IMR-90 (cell line): ENCODE results near the gene FMO2. TPM values are rescaled to one million over a fixed set of nuclear protein-coding genes. Genes with fewer than 3 reads are reported as not detected.
"Not testable (repeated sequence)": the region's sequence is repeated elsewhere in the genome, so short reads cannot be mapped to it uniquely, and the experiment has no call there.

Experiments
- ATAC-seq: fragments of 200-7000 bp; cut with Tn5 transposase; 2 replicates; pipeline ENCODE4 v1.9.1; 2020; ENCODE audit warnings: low read depth, mild to moderate bottlenecking, moderate library complexity
- BruUV-seq: library from RNA; stranded (reverse); fragments of 400-500 nt; replicated peaks from 2 replicates; lab custom pipeline; 2021; lab: Mats Ljungman, UMichigan
- CTCF ChIA-PET: fragments of 300-600 bp; formaldehyde crosslinking; extraction: SDS; loops from one replicate; lab custom pipeline; 2021; ENCODE audit warnings: antibody characterized with exemption; lab: Yijun Ruan, JAX
- POLR2A ChIA-PET: fragments of 300-600 bp; sonication (Branson Sonifier 250); formaldehyde crosslinking; loops from one replicate; lab custom pipeline; 2022; ENCODE audit warnings: antibody characterized with exemption; ENCODE audit not compliant: unreplicated experiment; lab: Charles Lee
- DNase-seq: peaks from one replicate; pipeline ENCODE4 v3.0.0; 2013
- H2AFZ ChIP-seq: replicated peaks from 2 replicates; pipeline ENCODE3; 2013; ENCODE audit warnings: low read length, mild to moderate bottlenecking; ENCODE audit not compliant: poor library complexity
- H2AK5ac ChIP-seq: 2 replicates; pipeline ENCODE4 v1.6.1; 2013; ENCODE audit warnings: low read depth, low read length, inconsistent platforms
- H2AK9ac ChIP-seq: replicated peaks from 2 replicates; pipeline ENCODE3; 2013; ENCODE audit warnings: mild to moderate bottlenecking, low read depth, low read length, moderate library complexity; ENCODE audit not compliant: poor library complexity
- H2BK120ac ChIP-seq: 2 replicates; pipeline ENCODE4 v1.6.1; 2013; ENCODE audit warnings: low read depth, low read length, inconsistent platforms
- H2BK15ac ChIP-seq: 3 replicates; pipeline ENCODE4 v1.6.1; 2013; ENCODE audit warnings: low read depth, low read length, inconsistent platforms
- H2BK20ac ChIP-seq: 2 replicates; pipeline ENCODE4 v1.6.1; 2013; ENCODE audit warnings: low read depth, mild to moderate bottlenecking, inconsistent platforms, low read length, moderate library complexity
- H2BK5ac ChIP-seq: 2 replicates; pipeline ENCODE4 v1.6.1; 2013; ENCODE audit warnings: mild to moderate bottlenecking, low read depth, low read length, inconsistent platforms; ENCODE audit not compliant: poor library complexity, severe bottlenecking
- H3K14ac ChIP-seq: replicated peaks from 2 replicates; pipeline ENCODE4 v1.6.1; 2013; ENCODE audit warnings: low read depth, low read length, inconsistent platforms
- H3K18ac ChIP-seq: 2 replicates; pipeline ENCODE4 v1.6.1; 2013; ENCODE audit warnings: low read depth, low read length, control low read depth
- H3K23ac ChIP-seq: 2 replicates; pipeline ENCODE4 v1.6.1; 2013; ENCODE audit warnings: low read depth, low read length, inconsistent platforms
- H3K27ac ChIP-seq: 2 replicates; pipeline ENCODE4 v1.5.1; 2013; ENCODE audit warnings: mild to moderate bottlenecking, control low read depth, low read length; ENCODE audit not compliant: insufficient read depth
- H3K27me3 ChIP-seq: 2 replicates; pipeline ENCODE4 v1.6.1; 2013; ENCODE audit warnings: low read length; ENCODE audit not compliant: control insufficient read depth, insufficient read depth
- H3K36me3 ChIP-seq: 2 replicates; pipeline ENCODE4 v1.6.1; 2013; ENCODE audit warnings: low read length, mixed read lengths; ENCODE audit not compliant: control insufficient read depth, insufficient read depth
- H3K4ac ChIP-seq: 2 replicates; pipeline ENCODE4 v1.6.1; 2013; ENCODE audit warnings: low read depth, low read length, inconsistent platforms
- H3K4me1 ChIP-seq: 2 replicates; pipeline ENCODE4 v1.6.1; 2013; ENCODE audit warnings: low read length, mixed read lengths; ENCODE audit not compliant: control insufficient read depth, insufficient read depth
- H3K4me2 ChIP-seq: 2 replicates; pipeline ENCODE4 v1.6.1; 2013; ENCODE audit warnings: low read depth, mild to moderate bottlenecking, control low read depth, low read length, moderate library complexity
- H3K4me3 ChIP-seq: 2 replicates; pipeline ENCODE4 v1.5.1; 2013; ENCODE audit warnings: low read depth, mild to moderate bottlenecking, control low read depth, low read length, moderate library complexity; ENCODE audit not compliant: insufficient read depth
- H3K56ac ChIP-seq: 2 replicates; pipeline ENCODE4 v1.6.1; 2013; ENCODE audit warnings: low read length, inconsistent platforms; ENCODE audit not compliant: insufficient read depth; ENCODE audit errors: extremely low read depth
- H3K79me1 ChIP-seq, 2 experiments: 2 replicates each; pipeline ENCODE4 v1.6.1; 2013; ENCODE audit warnings: low read length in 2 of 2, inconsistent platforms in 1 of 2, low read depth in 1 of 2
- H3K9ac ChIP-seq: 2 replicates; pipeline ENCODE4 v1.6.1; 2013; ENCODE audit warnings: low read depth, low read length, control low read depth
- H3K9me1 ChIP-seq: 2 replicates; pipeline ENCODE4 v1.6.1; 2013; ENCODE audit warnings: low read length, inconsistent platforms; ENCODE audit not compliant: insufficient read depth
- H3K9me3 ChIP-seq: 2 replicates; pipeline ENCODE4 v1.6.1; 2013; ENCODE audit warnings: low read length; ENCODE audit not compliant: control insufficient read depth, insufficient read depth
- H4K20me1 ChIP-seq: 2 replicates; pipeline ENCODE4 v1.6.1; 2013; ENCODE audit warnings: low read length, inconsistent platforms; ENCODE audit not compliant: insufficient read depth
- H4K5ac ChIP-seq: 2 replicates; pipeline ENCODE4 v1.6.1; 2013; ENCODE audit warnings: mild to moderate bottlenecking, low read depth, low read length, control low read depth
- H4K8ac ChIP-seq, 2 experiments: 2 replicates each; pipeline ENCODE4 v1.6.1; 2013; ENCODE audit warnings: low read depth in 2 of 2, low read length in 2 of 2, control low read depth in 1 of 2, inconsistent platforms in 1 of 2
- H4K91ac ChIP-seq: 2 replicates; pipeline ENCODE4 v1.6.1; 2013; ENCODE audit warnings: low read depth, low read length, inconsistent platforms; ENCODE audit not compliant: insufficient read depth
- WGBS, 2 experiments: methylation state at CpG; one replicate each; pipeline versions ENCODE4 v1.1.5 to v1.1.7; 2013; ENCODE audit warnings: missing lambda C conversion rate in 2 of 2; ENCODE audit not compliant: insufficient read length in 1 of 2; ENCODE audit errors: extremely low coverage in 2 of 2; 5-methylcytosine and 5-hydroxymethylcytosine counted together
- dilution Hi-C: fragments of 300-500 bp; cut with HindIII; formaldehyde crosslinking; loops from one replicate; pipeline ENCODE4 v1.14.3; 2018; ENCODE audit warnings: low sequenced_read_pairs; ENCODE audit not compliant: unreplicated experiment
- in situ Hi-C: fragments of 300-500 bp; cut with MboI; formaldehyde crosslinking; loops from 3 replicates; pipeline ENCODE4 v1.14.3; 2019; ENCODE audit warnings: low sequenced_read_pairs, inconsistent platforms, mixed read lengths
- intact Hi-C: fragments of 100-400 bp; cut with micrococcal nuclease; formaldehyde crosslinking; loops from 2 replicates; pipeline ENCODE4 v1.10.0; 2022
- polyA plus RNA-seq, 3 experiments: library from polyadenylated mRNA; depleted of rRNA; stranded (reverse); fragments of >200 nt; gene quantifications; 2 replicates each; pipeline ENCODE4 v1.2.3, GENCODE V29; 2012; ENCODE audit warnings: low replicate concordance in 1 of 3
- total RNA-seq: library from RNA; depleted of rRNA; stranded (reverse); fragments of >200 nt; gene quantifications from 2 replicates; pipeline ENCODE4 v1.2.3, GENCODE V29; 2012

Gene FMO2
- total and polyA plus RNA-seq, 2 of the 4 experiments (the other 2 are of a cell fraction), result under 0.01 to 0.05 TPM

GRCh38 chr1:171236231-171236630 is 51.1 kb downstream of the FMO2 start:
- H4K20me1 ChIP-seq, result not testable (repeated sequence)
- no CpG with 5 or more reads among the region's 4 CpGs for WGBS, 2 experiments

More at GRCh38 chr1:171236231-171236630, 51.1 kb downstream of the FMO2 start:
- H3K27me3 ChIP-seq, H2AK9ac ChIP-seq, H2BK120ac ChIP-seq, H3K18ac ChIP-seq, H3K9me1 ChIP-seq, H4K8ac ChIP-seq, H2AFZ ChIP-seq, H2AK5ac ChIP-seq, H3K14ac ChIP-seq, intact Hi-C loops, H3K27ac ChIP-seq, H3K36me3 ChIP-seq, H3K9me3 ChIP-seq, dilution Hi-C loops, H4K5ac ChIP-seq, DNase-seq, H3K56ac ChIP-seq, H2BK20ac ChIP-seq, H2BK5ac ChIP-seq, H3K23ac ChIP-seq, H3K4ac ChIP-seq, H3K4me1 ChIP-seq, H3K4me3 ChIP-seq, BruUV-seq, H3K9ac ChIP-seq, POLR2A ChIA-PET, H3K79me1 ChIP-seq, ATAC-seq, H4K91ac ChIP-seq, H3K4me2 ChIP-seq, H2BK15ac ChIP-seq: not testable (repeated sequence)
- CTCF ChIA-PET, result interaction anchor here (1.3 kb wide), 1 partner anchor 10 kb away, joined by 4 read pairs; no protein-coding TSS in a partner anchor
- in situ Hi-C loops, result loop anchor here (10.0 kb wide), 1 partner anchor 261 kb away; no protein-coding TSS in a partner anchor
